Activated naive CD8-positive, alpha-beta T cell treated with anti-CD3 and anti-CD28 coated beads, Interleukin-2, amount 50 U/mL, for 24 hours (primary cell): ENCODE measurements around the gene JPH3.

Experiments used
- ATAC-seq: fragments of 150-1000 bp; cut with Tn5 transposase; one replicate; pipeline ENCODE4 v1.10.0; 2021
- DNase-seq: peaks from one replicate; pipeline ENCODE4 v3.0.0; 2021
- H3K27ac Mint-ChIP-seq: one replicate; pipeline ENCODE4 v1.8.0; 2021; ENCODE audit warnings: mild to moderate bottlenecking, mixed read lengths
- H3K27me3 Mint-ChIP-seq: one replicate; pipeline ENCODE4 v1.8.0; 2021; ENCODE audit warnings: mixed read lengths
- H3K36me3 Mint-ChIP-seq: one replicate; pipeline ENCODE4 v1.8.0; 2021; ENCODE audit warnings: low read depth, mixed read lengths
- H3K4me1 Mint-ChIP-seq: one replicate; pipeline ENCODE4 v1.8.0; 2021; ENCODE audit warnings: mixed read lengths
- H3K4me3 Mint-ChIP-seq: one replicate; pipeline ENCODE4 v1.8.0; 2021; ENCODE audit warnings: mild to moderate bottlenecking, moderate library complexity, mixed read lengths
- H3K9me3 Mint-ChIP-seq: one replicate; pipeline ENCODE4 v1.8.0; 2021; ENCODE audit warnings: mixed read lengths

JPH3 gene

DNA sequence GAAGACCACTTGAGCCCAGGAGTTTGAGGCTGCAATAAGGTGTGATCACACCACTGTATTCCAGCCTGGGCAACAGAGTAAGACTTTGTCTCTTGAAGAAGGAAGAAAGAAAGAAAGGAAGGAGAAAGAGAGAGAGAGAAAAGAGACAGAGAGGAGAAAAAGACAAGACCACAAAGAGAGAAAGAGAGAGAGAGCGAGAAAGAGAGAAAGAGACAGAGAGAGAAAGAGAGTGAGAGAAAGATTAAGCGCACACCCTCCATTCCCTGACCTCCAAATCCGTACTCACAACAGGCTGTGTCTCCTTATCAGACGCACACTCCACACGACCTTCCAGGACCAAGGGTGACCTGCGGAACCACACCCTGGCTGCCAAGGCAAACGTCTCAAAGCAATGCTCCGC, 143.9 kb downstream of the JPH3 start:
- Mint-ChIP-seq H3K36me3 (peaks cover 49% of the 10 kb centered on the region), H3K9me3 (no peaks in the 10 kb centered on the region), H3K27ac (no peak overlapping the region), H3K27me3 (no peaks in the 10 kb centered on the region), H3K4me1 (peaks cover 8% of the 10 kb centered on the region), H3K4me3 (no peak overlapping the region)
- ATAC-seq (no peak), DNase-seq (no peak)
